HG03025 (cell line): ENCODE data around the gene GPR61.

Experiments
- ATAC-seq: cut with Tn5 transposase; IDR thresholded peaks from one replicate; pipeline ENCODE4 v1.9.1; 2021; ENCODE audit warnings: mild to moderate bottlenecking, moderate library complexity; ENCODE audit not compliant: unreplicated experiment, low FRiP score

GPR61 gene

GRCh38 chr1:109534307-109534858 lies 5.3 kb upstream of the GPR61 start:
- ATAC-seq, result no peak

GRCh38 chr1:109535481-109535880 lies 4.2 kb upstream of the GPR61 start:
- ATAC-seq, result no peak

- ATAC-seq, result no peak
Measured at GRCh38 chr1:109535971-109536491, 3.6 kb upstream of the GPR61 start.

- ATAC-seq, result no peak
Measured at GRCh38 chr1:109537450-109538178, 2.1 kb upstream of the GPR61 start.

GRCh38 chr1:109538827-109539555 lies 681 bp upstream of the GPR61 start:
- no peak for ATAC-seq

GRCh38 chr1:109541102-109541501 lies 1.4 kb downstream of the GPR61 start:
- ATAC-seq, result no peak

GRCh38 chr1:109542657-109543056 lies 3.0 kb downstream of the GPR61 start:
- ATAC-seq, result no peak

GRCh38 chr1:109543283-109543987 lies 3.8 kb downstream of the GPR61 start:
- no peak for ATAC-seq

- no peak for ATAC-seq
Measured at GRCh38 chr1:109543988-109544735, 4.5 kb downstream of the GPR61 start.

GRCh38 chr1:109546311-109547109 lies 6.8 kb downstream of the GPR61 start:
- ATAC-seq, result no peak

- peak; percentile 6 for ATAC-seq
Measured at GRCh38 chr1:109547463-109548320, 8.0 kb downstream of the GPR61 start.

GRCh38 chr1:109548321-109549267 lies 8.9 kb downstream of the GPR61 start, which contains the start of gene GNAI3:
Gene GNAI3, plus strand, starts transcription at chr1:109548615. Its CDS starts 106 bp downstream, at chr1:109548721.
- peak; percentile 90 for ATAC-seq

- ATAC-seq, result no peak
Measured at GRCh38 chr1:109556563-109556962, 16.9 kb downstream of the GPR61 start.

GRCh38 chr1:109557520-109557919 lies 17.8 kb downstream of the GPR61 start:
- ATAC-seq, result no peak

- no peak for ATAC-seq
Measured at GRCh38 chr1:109559995-109560394, 20.3 kb downstream of the GPR61 start.

- no peak for ATAC-seq
Measured at GRCh38 chr1:109564194-109564878, 24.7 kb downstream of the GPR61 start.

GRCh38 chr1:109565241-109565640 lies 25.6 kb downstream of the GPR61 start:
- ATAC-seq, result no peak
